COLO668 (cell line): Measurements from ENCODE around the gene ASIC2.
A peak's percentile ranks its signal among the peaks of the same experiment; 100 is the strongest.

Experiments
- DNase-seq: peaks from one replicate; lab custom pipeline; 2025; ENCODE audit not compliant: unreplicated experiment; lab: John Stamatoyannopoulos, UW

ASIC2 gene

GRCh38 chr17:33033176-33033575 lies 259.9 kb downstream of the ASIC2 start:
- DNase-seq: no peak

DNA sequence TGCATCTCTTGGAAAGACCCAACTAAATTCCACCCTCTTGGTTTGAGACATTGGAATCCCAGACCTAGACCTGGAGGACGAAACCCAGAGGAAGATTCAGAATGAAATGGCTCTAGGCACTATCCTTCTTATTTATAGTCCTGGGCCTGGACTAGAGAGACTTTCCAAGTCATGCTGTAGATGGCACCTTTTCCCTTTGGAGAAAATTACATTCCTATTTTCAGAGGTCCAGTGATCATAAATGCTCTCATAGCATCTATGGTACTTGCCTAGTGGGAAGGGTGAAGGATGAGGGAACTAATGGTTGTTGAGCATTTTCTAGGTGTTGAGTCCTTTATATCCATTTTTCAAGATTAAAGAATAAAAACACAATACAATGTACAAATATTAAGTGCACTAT lies 264.3 kb downstream of the ASIC2 start:
- DNase-seq: no peak

- DNase-seq: no peak
Measured at GRCh38 chr17:33028061-33028460, 265.0 kb downstream of the ASIC2 start.

- no peak for DNase-seq
Measured at GRCh38 chr17:33024688-33025486, 268.2 kb downstream of the ASIC2 start.

- DNase-seq: no peak
Measured at GRCh38 chr17:33023790-33024189, 269.3 kb downstream of the ASIC2 start.

GRCh38 chr17:33021731-33022408 lies 271.2 kb downstream of the ASIC2 start:
- no peak for DNase-seq

DNA sequence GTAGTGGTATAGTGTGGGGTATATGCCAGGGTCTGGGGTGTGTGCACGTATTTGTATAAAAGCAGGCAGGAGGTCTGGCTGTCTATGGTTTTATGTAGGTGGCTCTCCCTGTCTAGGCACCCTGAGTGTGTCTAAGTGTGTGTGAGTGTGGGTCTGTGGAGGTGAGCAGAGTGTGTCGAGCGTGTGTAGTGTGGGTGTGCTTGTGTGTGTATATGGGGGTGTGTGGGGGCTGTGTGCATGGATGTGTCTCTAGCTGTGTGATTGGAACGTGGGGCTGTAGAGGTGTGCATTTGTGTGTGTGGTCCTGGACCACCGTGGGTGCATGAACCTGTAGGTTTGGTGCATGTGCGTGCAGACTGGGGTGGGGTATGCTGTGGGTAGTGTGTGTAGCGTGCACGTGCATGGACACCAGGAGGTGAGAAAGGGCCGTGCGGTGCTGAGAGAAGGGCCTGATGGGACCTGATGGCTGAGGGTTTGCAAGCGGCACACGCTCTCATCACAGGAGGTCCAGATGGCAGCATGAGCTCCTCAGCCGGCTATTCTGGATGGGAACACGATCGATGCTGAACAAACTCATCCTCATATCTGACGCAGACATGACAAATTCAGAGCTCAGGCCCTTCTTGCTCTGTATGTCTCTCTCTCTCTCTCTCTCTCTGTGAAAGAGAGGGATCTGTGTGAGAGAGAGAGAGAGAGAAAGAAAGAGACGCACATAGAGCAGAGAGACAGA lies 273.8 kb downstream of the ASIC2 start:
- DNase-seq: no peak

GRCh38 chr17:33017366-33017765 lies 275.7 kb downstream of the ASIC2 start:
- no peak for DNase-seq

DNA sequence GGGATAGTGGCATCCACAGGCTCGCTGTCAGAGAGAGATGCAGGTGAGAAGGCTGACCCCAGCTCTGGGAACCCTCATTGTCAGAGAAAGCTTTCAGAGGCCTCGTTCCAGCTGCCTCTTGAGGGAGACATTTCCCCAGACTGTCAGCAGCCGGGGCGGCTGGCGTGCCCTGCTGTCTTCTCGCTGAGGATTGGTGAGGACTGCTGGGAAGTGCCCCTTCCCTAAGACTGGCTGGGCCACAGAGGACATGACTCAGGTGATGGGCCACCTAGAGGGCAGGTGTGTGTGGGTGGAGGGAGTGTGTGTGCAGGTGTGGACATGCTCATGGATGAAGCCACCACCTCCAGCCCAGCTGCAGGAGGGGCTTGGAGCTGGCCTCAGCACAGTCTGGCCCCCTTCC lies 276.2 kb downstream of the ASIC2 start:
- no peak for DNase-seq

GRCh38 chr17:33015716-33016346 lies 277.3 kb downstream of the ASIC2 start:
- no peak for DNase-seq

- no peak for DNase-seq
Measured at GRCh38 chr17:33014751-33015150, 278.3 kb downstream of the ASIC2 start.

GRCh38 chr17:33013596-33014375 lies 279.3 kb downstream of the ASIC2 start:
- no peak for DNase-seq

DNA sequence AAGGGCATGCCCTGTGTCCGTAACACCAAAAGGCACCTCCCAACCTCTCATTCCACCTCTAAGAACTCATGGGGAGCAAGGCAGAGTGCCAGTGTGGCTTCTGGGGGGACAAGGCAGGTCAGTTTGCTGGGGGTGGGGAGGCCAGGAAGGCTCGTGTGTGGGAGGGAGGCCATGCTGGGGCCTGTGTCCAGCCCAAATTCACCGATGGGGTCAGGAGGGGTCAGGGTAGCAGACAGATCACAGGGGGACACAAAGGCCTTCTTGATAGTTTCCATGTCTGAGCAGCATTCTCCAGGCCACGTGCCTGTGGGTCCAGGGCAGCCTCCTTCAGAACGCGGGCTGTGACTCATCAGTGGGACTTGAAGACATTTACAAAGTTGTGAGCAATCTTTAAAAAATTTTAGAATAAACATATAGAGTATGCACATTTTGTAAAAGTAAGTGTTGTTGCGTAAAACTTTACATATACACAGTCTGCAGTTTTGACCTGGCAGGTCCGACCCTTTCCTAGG lies 280.5 kb downstream of the ASIC2 start:
- DNase-seq: no peak

DNA sequence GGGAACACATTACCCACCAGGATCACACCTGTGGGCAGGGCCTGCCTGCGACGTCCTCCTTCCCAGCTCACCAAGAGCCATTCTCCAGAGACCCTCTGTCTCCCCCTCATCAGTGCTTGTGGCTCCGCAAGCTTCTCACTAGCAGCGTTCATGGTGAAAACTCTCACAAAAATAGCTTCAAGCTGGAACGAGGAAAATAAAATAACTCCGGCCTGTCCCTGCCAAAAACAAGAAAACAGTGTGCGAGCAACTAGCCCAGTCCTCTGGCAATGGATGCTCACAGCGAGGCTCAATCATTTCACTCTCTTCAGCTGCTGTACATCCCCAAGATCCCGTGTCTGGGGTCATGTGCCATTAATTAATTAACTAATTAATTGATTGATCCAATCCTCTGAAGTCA lies 283.5 kb downstream of the ASIC2 start:
- DNase-seq: no peak

GRCh38 chr17:33007186-33007585 lies 285.9 kb downstream of the ASIC2 start:
- DNase-seq: no peak

DNA sequence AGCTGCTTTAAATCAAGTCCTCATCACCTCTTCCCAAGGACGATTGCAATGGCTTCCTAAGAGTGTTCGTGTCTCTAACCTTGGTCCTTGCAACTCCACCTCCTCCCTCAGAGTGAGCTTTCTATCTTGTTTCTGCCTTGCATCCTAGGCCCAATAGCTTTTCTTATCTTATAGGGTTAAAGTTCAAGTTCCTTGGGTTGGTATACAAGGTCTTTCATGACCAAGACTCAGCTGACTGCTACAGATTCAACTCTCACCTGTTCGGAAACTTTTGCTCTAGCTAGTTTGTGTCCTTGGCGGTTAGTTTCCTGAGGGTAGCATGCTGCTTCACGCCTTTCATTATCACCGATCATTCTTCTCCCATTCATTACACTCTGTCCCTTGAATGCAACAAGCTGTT lies 290.8 kb downstream of the ASIC2 start:
- no peak for DNase-seq

DNA sequence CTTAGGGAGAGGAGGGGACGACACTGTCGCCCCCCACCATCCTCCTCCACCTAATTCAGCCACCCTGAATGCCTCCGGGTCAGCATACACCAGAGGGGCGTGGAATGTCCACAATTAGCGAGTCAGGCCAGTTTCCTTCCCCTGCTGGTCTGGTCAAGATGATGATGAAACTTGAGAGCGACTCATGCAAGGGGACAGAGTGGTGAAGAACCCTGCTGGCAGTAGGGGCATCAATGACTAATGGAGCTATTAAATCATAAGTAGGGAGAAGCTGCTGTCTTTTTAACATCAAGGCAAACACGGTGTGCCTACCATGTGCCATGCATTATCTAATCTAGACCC lies 294.2 kb downstream of the ASIC2 start:
- no peak for DNase-seq

- peak; percentile 44 for DNase-seq
Measured at GRCh38 chr17:32998111-32998886, 294.8 kb downstream of the ASIC2 start.

GRCh38 chr17:32995416-32996045 lies 297.6 kb downstream of the ASIC2 start:
- DNase-seq: no peak
